Naive B cell (primary cell): ENCODE data around the gene SH3BP5L. TPM values are rescaled to one million over a fixed set of nuclear protein-coding genes. Genes with fewer than 3 reads are reported as not detected.

ENCODE experiments used
- ATAC-seq, 2 donors: fragments of 150-1000 bp; cut with Tn5 transposase; 2 replicates each; pipeline ENCODE4 v1.10.0; 2021; ENCODE audit warnings: low read depth in 2 of 2, mild to moderate bottlenecking in 2 of 2, moderate library complexity in 2 of 2
- DNase-seq: peaks from one replicate; pipeline ENCODE4 v3.0.0; 2022
- H3K27ac Mint-ChIP-seq, 6 donors: one replicate each; pipeline ENCODE4 v1.8.0; 2020 to 2022; ENCODE audit warnings: mild to moderate bottlenecking in 6 of 6, mixed read lengths in 6 of 6, moderate library complexity in 5 of 6, inconsistent platforms in 2 of 6
- H3K27me3 Mint-ChIP-seq, 3 donors: one replicate each; pipeline ENCODE4 v1.8.0; 2021 to 2022; ENCODE audit warnings: mixed read lengths in 3 of 3, mild to moderate bottlenecking in 1 of 3
- H3K36me3 Mint-ChIP-seq, 2 donors: one replicate each; pipeline ENCODE4 v1.8.0; 2020 to 2022; ENCODE audit warnings: mixed read lengths in 2 of 2, inconsistent platforms in 1 of 2, mild to moderate bottlenecking in 1 of 2
- H3K4me1 Mint-ChIP-seq, 3 donors: one replicate each; pipeline ENCODE4 v1.8.0; 2020 to 2022; ENCODE audit warnings: mixed read lengths in 3 of 3, inconsistent platforms in 1 of 3, mild to moderate bottlenecking in 1 of 3, moderate library complexity in 1 of 3
- H3K4me3 Mint-ChIP-seq, 8 donors: one replicate each; pipeline ENCODE4 v1.8.0; 2020 to 2022; ENCODE audit warnings: mild to moderate bottlenecking in 8 of 8, mixed read lengths in 8 of 8, moderate library complexity in 8 of 8, inconsistent platforms in 2 of 8
- H3K9me3 Mint-ChIP-seq, 7 donors: one replicate each; pipeline ENCODE4 v1.8.0; 2020 to 2022; ENCODE audit warnings: mixed read lengths in 7 of 7, mild to moderate bottlenecking in 5 of 7, inconsistent platforms in 2 of 7, moderate library complexity in 1 of 7
- polyA plus RNA-seq, 6 donors: library from polyadenylated mRNA; unstranded; fragments of 300-500 nt; fragmentation: Illumina TruSeq; gene quantifications; one replicate each; pipeline ENCODE4 v1.2.3, GENCODE V29; 2021; ENCODE audit warnings: low read depth in 6 of 6

Gene SH3BP5L
- polyA plus RNA-seq, 6 donors from 2014 or later: 1.5 to 5.3 (median 2.8) TPM

DNA sequence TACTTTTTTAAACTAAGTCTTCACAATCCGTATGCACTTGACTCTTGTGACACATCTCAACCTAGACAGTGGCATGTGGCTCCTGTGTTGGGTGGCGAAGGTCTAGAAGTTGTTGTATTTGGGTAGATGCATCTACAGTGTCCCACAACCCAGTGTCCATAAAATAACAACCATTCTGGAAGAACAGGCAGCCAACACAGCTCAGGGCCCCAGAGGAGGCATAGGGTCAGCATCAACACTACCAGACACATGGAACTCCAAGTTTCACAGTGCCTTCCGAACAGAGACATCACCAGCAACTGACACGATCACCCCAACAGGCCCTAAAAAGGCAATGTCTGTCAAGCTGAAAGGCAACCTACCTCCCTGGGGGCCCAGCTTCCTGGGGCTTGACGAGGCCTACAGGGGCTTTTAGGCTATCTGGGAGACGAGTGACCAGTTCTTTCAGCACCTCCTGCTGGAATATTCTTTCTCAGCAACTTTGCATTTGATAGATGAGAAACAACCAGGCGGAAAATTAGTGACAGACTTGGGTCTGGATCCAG is 5.6 kb downstream of the SH3BP5L start:
- no peak for DNase-seq
- no peak for ATAC-seq
- H3K27ac Mint-ChIP-seq: peak overlapping the region in 2 of 6 donors; percentile 47 to 63
- H3K27me3 Mint-ChIP-seq: no peaks in the 10 kb centered on the region
- H3K4me3 Mint-ChIP-seq: peak overlapping the region in 5 of 8 donors; percentile 6 to 66 (median 18)
- peaks cover 61 to 87% (median 85%) of the 10 kb centered on the region in 3 donors for H3K4me1 Mint-ChIP-seq
- no peaks in the 10 kb centered on the region for H3K9me3 Mint-ChIP-seq
- peaks cover 7 to 29% of the 10 kb centered on the region in 2 donors for H3K36me3 Mint-ChIP-seq

DNA sequence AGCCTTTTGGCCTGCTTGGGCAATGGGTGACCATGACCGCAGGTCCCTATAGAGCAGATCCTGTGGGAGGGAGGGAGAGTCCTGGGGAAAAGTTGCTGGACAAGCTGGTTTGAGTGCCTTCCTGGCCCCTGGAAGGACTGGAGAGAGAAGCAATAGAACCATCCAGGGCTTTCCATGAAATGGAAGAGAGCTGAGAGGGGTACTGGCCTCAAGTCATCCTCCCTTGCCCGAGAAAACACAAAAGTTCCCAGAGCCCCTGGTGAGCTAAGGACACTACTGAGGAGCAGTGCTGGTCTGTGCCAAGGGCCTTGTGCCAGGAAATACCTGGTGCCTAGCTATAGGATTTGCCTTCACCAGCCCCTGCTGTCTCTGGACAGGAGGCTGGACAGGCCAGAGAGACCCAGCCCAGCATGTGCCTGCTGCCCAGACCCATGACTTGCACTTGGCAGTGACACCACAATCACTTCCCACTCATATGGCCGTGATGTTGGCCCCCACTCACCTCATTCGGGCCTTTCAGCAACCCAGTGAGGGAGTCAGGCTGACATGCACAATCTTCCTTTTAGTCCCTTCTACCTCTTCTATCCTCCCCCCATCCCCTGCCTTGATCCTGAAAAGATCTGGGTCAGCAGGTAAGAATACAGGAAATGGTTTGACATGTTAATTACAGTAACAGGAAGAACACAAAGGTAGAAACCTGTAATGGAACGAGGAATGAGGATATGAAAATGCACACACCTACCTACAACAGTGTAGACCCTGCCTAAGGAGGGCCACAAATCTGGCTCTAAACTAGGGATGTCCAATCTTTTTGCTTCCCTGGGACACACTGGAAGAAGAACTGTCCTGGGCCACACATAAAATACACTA is 7.0 kb downstream of the SH3BP5L start:
- Mint-ChIP-seq H3K4me3 (peak overlapping the region; percentile 58 to 87 (median 69)), H3K27ac (peak overlapping the region; percentile 35 to 94 (median 63)), H3K9me3 (no peaks in the 10 kb centered on the region), H3K36me3 (peaks cover 17 to 27% of the 10 kb centered on the region in 2 donors), H3K27me3 (no peaks in the 10 kb centered on the region), H3K4me1 (peaks cover 53 to 73% (median 71%) of the 10 kb centered on the region in 3 donors)
- ATAC-seq: peak; percentile 58 to 70
- DNase-seq: no peak

DNA sequence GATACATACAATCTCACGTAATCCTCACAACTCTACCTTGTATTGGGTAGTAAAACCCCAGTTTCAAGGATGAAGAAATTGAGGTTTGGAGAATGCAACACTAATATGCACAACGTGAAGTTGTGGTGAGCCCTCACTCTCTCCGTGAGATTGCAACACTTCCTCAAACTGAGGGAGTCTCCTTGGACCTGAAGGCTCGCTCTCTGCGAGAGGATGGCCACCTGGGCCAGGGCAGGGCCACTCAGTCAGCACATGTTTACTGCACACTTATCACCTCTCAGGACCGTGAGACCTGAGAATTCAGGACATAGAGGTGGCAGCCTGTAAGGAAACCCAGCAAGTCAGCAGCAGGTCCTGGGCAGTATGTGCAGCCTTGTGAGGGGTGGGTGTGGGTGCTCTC is 8.7 kb downstream of the SH3BP5L start:
- ATAC-seq: peak in 1 of 2 donors; percentile 26
- Mint-ChIP-seq H3K27ac (peak overlapping the region in 4 of 6 donors; percentile 15 to 82 (median 38)), H3K4me1 (peaks cover 48 to 66% (median 57%) of the 10 kb centered on the region in 3 donors), H3K9me3 (no peaks in the 10 kb centered on the region), H3K4me3 (peak overlapping the region in 4 of 8 donors; percentile 30 to 78 (median 56)), H3K27me3 (no peaks in the 10 kb centered on the region), H3K36me3 (peaks cover 17 to 41% of the 10 kb centered on the region in 2 donors)
- DNase-seq: no peak

DNA sequence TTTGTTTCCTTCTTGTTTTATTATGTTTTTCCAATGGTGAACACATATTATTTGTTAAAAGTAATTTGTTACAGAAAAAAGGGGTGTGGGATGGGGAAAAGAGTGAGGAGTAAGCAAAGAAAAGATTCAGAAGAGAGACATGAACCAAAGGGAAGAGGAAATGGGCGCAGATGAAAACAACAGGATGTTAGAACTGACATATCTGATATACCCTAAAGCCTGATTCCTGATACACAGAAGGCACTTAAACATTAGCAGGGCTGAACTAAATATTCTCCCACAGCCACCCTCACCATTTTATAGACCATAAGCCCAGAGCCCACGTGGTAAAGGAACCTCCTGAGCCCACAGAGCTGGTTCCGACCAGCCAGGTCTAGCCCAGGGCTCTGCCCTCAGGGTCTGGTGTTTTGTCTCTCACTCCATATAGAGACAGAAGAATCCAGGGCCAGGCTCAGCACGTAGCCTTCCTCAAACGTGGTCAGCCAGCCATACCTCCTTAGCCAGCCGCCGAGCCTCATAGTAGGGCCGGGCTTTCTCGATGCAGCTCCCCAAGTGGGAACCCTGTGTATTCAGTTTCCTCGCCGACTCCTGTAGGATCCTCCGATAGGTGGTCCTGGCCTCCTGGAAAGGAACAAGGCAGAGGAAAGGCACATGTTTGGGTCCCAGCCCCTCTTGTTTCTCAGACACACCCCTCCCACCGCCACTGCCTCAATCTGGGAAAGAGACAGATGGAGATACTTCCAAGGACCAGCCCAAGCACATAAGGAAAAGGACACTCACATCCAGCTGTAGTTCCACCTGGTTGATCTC is 9.5 kb downstream of the SH3BP5L start:
- ATAC-seq: no peak
- H3K27ac Mint-ChIP-seq: peak overlapping the region in 3 of 6 donors; percentile 41 to 73 (median 71)
- no peaks in the 10 kb centered on the region for H3K27me3 Mint-ChIP-seq
- peaks cover 17 to 46% of the 10 kb centered on the region in 2 donors for H3K36me3 Mint-ChIP-seq
- peak overlapping the region in 2 of 8 donors; percentile 35 to 45 for H3K4me3 Mint-ChIP-seq
- H3K9me3 Mint-ChIP-seq: no peaks in the 10 kb centered on the region
- DNase-seq: no peak
- H3K4me1 Mint-ChIP-seq: peaks cover 49 to 61% (median 50%) of the 10 kb centered on the region in 3 donors

DNA sequence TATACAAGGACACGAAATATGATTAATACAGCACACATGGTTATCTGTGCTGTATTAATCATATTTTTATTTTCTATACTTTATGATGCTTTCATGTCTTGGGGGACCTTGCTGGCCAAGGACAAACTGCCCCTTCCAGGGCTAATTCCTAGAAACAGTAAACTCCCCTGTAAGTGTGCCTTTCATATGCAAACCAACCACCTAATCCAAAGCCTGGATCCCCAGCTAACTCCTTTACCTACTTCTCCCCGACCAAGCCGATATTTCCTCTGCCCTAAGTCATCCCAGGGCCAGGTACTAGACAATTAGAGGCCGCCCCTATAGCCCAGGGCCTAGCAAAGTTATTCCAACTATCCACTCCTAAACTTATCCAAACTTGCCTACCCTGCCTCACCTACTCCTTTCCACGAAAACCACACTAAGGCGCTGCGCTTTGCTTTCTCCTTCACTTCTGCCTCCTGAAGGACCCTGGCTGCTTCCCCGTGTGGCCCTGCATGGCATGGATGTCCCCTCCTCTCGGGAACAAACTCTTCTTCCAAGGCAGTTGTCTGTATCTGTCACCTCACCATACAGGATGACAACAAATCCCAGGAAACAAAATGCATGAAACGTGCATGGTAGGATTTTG is 10.2 kb downstream of the SH3BP5L start:
- H3K27me3 Mint-ChIP-seq: no peaks in the 10 kb centered on the region
- ATAC-seq (no peak), DNase-seq (no peak)
- H3K4me3 Mint-ChIP-seq: no peak overlapping the region
- H3K9me3 Mint-ChIP-seq: no peaks in the 10 kb centered on the region
- H3K36me3 Mint-ChIP-seq: peaks cover 17 to 49% of the 10 kb centered on the region in 2 donors
- H3K27ac Mint-ChIP-seq: peak overlapping the region in 1 of 6 donors; percentile 41
- peaks cover 46 to 61% (median 48%) of the 10 kb centered on the region in 3 donors for H3K4me1 Mint-ChIP-seq

DNA sequence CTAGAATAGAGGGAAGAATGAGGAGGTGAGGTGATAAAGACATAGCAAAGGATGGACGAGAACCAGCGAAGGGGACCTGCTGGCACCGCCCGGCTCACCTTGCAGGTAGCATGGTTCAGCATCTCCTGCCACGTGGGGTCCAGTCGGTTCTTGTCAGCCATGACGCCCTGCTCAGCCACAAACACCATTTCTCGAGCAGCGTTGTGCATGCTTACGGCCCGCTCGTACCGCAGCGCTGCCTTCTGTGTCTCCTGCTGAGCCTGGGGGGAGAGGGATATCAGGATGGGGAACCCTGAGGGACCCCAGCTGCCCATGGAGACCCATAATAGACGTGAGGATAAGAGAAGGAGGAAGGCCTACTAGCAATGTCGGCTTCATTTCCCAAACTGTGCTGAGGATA is 11.4 kb downstream of the SH3BP5L start:
- Mint-ChIP-seq H3K4me3 (no peak overlapping the region), H3K4me1 (peaks cover 43 to 61% (median 46%) of the 10 kb centered on the region in 3 donors), H3K36me3 (peaks cover 17 to 49% of the 10 kb centered on the region in 2 donors), H3K27me3 (no peaks in the 10 kb centered on the region), H3K9me3 (no peaks in the 10 kb centered on the region), H3K27ac (peak overlapping the region in 1 of 6 donors; percentile 84)
- ATAC-seq (no peak), DNase-seq (no peak)

DNA sequence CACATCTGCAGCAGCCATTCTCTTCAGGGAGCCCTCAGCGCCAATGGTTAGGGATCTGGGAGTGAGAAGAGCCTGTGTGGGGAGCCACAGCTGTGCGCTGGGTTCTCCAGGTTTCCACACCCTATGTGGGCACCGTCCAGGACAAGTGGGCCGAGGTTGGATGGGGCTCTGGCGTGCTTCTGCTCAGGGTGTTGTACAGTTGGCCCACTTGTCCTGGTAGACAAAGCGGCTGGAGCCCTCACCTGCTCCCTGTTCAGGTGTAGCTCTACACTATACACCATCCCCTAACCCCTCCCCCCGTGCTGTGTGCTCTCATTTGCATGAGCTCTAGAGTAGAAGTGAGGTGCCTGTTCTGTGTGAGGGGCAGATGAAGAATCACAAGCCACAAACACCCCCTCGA is 12.2 kb downstream of the SH3BP5L start:
- no peaks in the 10 kb centered on the region for H3K27me3 Mint-ChIP-seq
- H3K36me3 Mint-ChIP-seq: peaks cover 17 to 49% of the 10 kb centered on the region in 2 donors
- H3K9me3 Mint-ChIP-seq: no peaks in the 10 kb centered on the region
- no peak for DNase-seq
- peak overlapping the region in 1 of 8 donors; percentile 29 for H3K4me3 Mint-ChIP-seq
- H3K4me1 Mint-ChIP-seq: peaks cover 35 to 53% (median 40%) of the 10 kb centered on the region in 3 donors
- ATAC-seq: no peak
- peak overlapping the region in 1 of 6 donors; percentile 39 for H3K27ac Mint-ChIP-seq

DNA sequence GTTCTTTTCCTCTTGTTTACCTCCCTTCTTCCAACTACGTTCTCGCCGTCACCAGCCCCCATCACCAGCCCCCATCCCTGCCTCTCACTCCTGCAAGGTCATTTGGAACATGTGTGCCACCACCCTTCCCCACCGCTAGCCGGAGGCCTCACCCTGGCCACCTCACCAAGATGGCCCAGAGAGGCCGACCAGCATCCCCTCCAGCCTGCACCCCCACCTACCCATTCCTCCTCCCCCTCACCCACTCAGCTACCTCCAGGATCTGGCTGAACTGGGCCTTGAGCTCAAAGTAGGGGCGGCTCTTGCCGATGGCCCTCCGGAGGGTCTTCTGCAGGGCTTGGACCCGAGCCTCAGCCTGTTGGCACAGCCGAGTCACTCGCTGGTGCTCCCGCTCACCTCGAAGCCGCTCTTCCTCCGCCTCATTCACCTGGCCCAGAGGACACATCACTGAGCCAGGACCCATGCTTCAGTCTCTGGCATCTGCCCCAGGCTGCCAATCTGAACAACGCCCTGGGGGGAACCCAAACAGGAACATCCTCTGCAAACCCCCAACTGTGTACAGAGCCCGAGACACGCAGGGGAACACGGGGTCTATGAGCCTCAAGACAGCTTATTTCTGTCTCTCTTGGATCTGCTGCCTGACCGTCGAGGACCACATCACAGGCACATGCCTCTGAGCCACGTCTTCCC is 12.8 kb downstream of the SH3BP5L start:
- Mint-ChIP-seq H3K9me3 (no peaks in the 10 kb centered on the region), H3K36me3 (peaks cover 17 to 49% of the 10 kb centered on the region in 2 donors), H3K27me3 (no peaks in the 10 kb centered on the region), H3K4me1 (peaks cover 29 to 46% (median 33%) of the 10 kb centered on the region in 3 donors), H3K27ac (peak overlapping the region in 4 of 6 donors; percentile 48 to 95 (median 78)), H3K4me3 (peak overlapping the region in 1 of 8 donors; percentile 1)
- ATAC-seq (no peak), DNase-seq (no peak)

DNA sequence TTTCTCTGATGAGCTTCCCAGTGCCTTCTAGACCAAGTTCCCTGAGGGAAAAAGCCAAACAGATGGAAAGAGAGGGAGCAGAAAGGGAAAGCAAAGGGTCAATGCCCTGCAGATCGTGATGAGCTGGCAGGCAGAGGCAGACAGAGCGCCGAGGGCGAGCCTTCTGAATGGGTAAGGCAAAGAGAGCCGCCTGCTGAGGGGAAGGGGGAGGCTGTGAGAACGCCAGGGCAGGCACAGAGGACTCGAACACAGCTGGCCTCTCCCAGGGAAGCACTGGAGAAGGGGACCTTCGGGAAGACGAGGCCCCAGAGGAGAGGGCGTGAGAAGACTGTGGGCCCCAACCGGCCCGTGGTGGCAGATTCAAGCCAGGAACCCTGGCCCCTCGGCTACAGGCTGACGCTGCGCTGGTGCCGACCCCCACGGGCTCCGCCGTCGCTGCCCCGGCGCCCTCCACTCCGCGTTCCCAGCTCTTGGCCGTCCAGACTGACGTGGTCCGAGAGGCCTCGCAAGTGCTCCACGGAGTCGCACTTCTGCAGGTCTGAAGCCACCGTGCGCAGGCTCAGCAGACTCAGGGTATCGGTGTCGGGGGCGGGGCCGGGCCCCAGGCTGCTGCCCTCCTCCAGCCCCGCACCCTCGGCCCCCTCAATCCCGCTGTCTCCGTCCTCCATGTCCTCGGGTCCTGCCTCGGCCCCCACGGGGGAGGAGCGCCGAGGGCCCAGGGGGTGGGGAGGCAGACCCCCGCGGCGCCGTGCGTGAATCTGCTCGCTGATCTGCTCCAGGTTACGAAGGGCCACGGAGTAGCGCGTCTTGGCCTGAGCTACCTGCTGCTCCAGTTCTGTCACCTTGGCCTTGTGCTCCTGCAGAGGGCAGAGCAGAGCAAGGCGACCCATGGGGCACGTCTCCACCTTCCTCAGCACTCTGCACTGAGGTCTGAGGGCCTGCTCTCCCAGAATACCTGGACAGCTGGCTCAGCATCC is 13.9 kb downstream of the SH3BP5L start:
- ATAC-seq: peak in 1 of 2 donors; percentile 21
- H3K27me3 Mint-ChIP-seq: no peaks in the 10 kb centered on the region
- H3K36me3 Mint-ChIP-seq: peaks cover 17 to 46% of the 10 kb centered on the region in 2 donors
- H3K27ac Mint-ChIP-seq: peak overlapping the region in 3 of 6 donors; percentile 52 to 95 (median 79)
- H3K4me1 Mint-ChIP-seq: peaks cover 27 to 43% (median 29%) of the 10 kb centered on the region in 3 donors
- no peak for DNase-seq
- H3K4me3 Mint-ChIP-seq: no peak overlapping the region
- H3K9me3 Mint-ChIP-seq: no peaks in the 10 kb centered on the region

DNA sequence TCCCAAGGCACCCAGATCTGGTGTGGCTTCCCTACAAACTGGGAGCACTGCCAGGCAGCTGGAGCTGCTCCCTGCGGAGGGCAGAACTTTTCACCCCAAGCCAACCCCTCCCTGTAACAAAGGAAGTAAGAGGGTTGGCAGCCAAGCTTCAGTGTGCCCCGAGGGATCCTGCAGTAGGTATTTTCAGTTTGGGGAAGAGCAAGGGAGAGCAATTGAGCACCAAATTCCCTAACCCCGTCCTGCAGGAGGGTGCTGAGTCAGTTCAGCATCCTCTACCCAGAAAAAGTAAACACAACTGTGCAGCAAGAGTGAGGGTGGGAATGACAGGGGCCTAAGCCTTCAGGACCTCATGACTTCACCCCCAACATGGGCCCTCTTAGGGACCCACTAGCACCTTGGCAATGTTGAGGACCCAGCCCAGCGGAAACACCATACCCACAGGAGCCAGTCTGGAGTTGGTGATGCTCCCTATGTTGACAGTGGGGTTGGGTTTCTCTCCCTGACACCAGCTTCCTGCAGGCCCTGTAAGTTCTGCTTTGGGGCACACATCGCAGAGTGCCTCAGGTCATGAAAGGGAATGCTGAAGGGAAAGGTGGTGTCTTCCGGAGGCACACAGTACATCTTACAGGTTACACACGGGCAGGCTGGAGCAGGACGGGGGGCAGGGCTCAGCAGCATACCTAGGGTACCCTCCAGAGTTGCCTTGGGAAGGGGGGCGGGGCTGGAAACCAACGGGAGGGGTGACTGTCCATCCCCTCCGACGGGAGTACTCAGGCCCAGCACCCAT is 14.8 kb downstream of the SH3BP5L start:
- Mint-ChIP-seq H3K4me1 (peaks cover 27 to 45% (median 30%) of the 10 kb centered on the region in 3 donors), H3K4me3 (no peak overlapping the region), H3K9me3 (no peaks in the 10 kb centered on the region), H3K36me3 (peaks cover 16 to 38% of the 10 kb centered on the region in 2 donors), H3K27me3 (no peaks in the 10 kb centered on the region), H3K27ac (peak overlapping the region in 4 of 6 donors; percentile 53 to 90 (median 58))
- ATAC-seq: no peak
- DNase-seq: no peak
